ENCODE results near the gene COL18A1. TPM values are rescaled to one million over a fixed set of nuclear protein-coding genes. Genes with fewer than 3 reads are reported as not detected.
A peak's percentile ranks its signal among the peaks of the same experiment; 100 is the strongest.

COL18A1 gene
- total and polyA plus RNA-seq, 4 donors, result 44.9 to 308 (median 232) TPM

GRCh38 chr21:45447821-45448220 is 42.9 kb downstream of the COL18A1 start:
- H3K36me3 ChIP-seq (ENCODE audit: control insufficient read depth in 4 of 4, insufficient read depth in 3 of 4, low read depth in 1 of 4, low read length in 3 of 4), result no peaks in the 10 kb centered on the region
- no peaks in the 10 kb centered on the region for H3K27me3 ChIP-seq (ENCODE audit: control insufficient read depth in 4 of 4, insufficient read depth in 4 of 4, low read length in 3 of 4)
- no peaks in the 10 kb centered on the region for H3K9me3 ChIP-seq (ENCODE audit: control insufficient read depth in 4 of 4, low read length in 3 of 4)
- H3K27ac ChIP-seq (ENCODE audit: low read depth in 1 of 2, low read length in 2 of 2), result peak overlapping the region; percentile 61 to 69
- H3K9ac ChIP-seq (ENCODE audit: low read depth in 1 of 2, low read length in 2 of 2), result peak overlapping the region; percentile 40 to 42
- H3K4me3 ChIP-seq (ENCODE audit: low read depth in 1 of 3, low read length in 3 of 3), result peak overlapping the region; percentile 41 to 81 (median 56)
- no peak for DNase-seq (ENCODE audit: low spot score)
- H3K4me1 ChIP-seq (ENCODE audit: control insufficient read depth in 4 of 4, insufficient read depth in 4 of 4, low read length in 3 of 4), result peaks cover 14 to 51% (median 42%) of the 10 kb centered on the region in 4 donors
- TF ChIP-seq JUND (IDR thresholded peaks at IDR 0.05) (no peak), HNF4A (conservative IDR thresholded peaks at IDR 0.05) (peak in 1 of 2 donors; percentile 19)
- WGBS, result 51% methylated on average over 8 of the region's 8 CpGs

- Histone ChIP-seq H3K4me3 (ENCODE audit: low read depth in 1 of 3, low read length in 3 of 3) (peak overlapping the region; percentile 41 to 81 (median 56)), H3K36me3 (ENCODE audit: control insufficient read depth in 4 of 4, insufficient read depth in 3 of 4, low read depth in 1 of 4, low read length in 3 of 4) (no peaks in the 10 kb centered on the region), H3K9ac (ENCODE audit: low read depth in 1 of 2, low read length in 2 of 2) (peak overlapping the region in 1 of 2 donors; percentile 42), H3K27me3 (ENCODE audit: control insufficient read depth in 4 of 4, insufficient read depth in 4 of 4, low read length in 3 of 4) (no peaks in the 10 kb centered on the region), H3K27ac (ENCODE audit: low read depth in 1 of 2, low read length in 2 of 2) (peak overlapping the region; percentile 61 to 69), H3K4me1 (ENCODE audit: control insufficient read depth in 4 of 4, insufficient read depth in 4 of 4, low read length in 3 of 4) (peaks cover 14 to 56% (median 47%) of the 10 kb centered on the region in 4 donors), H3K9me3 (ENCODE audit: control insufficient read depth in 4 of 4, low read length in 3 of 4) (no peaks in the 10 kb centered on the region)
- no peak for DNase-seq (ENCODE audit: low spot score)
- no peak for TF ChIP-seq ATF3 (IDR thresholded peaks at IDR 0.05)
- no peak for TF ChIP-seq CTCF (IDR thresholded peaks at IDR 0.05; ENCODE audit: low read depth, low read length, missing input control)
- peak in 1 of 2 donors; percentile 83 for TF ChIP-seq HNF4A (conservative IDR thresholded peaks at IDR 0.05)
- peak in 1 of 2 donors; percentile 40 for TF ChIP-seq JUND (IDR thresholded peaks at IDR 0.05)
- TF ChIP-seq YY1 (IDR thresholded peaks at IDR 0.05), result no peak
- no peak for TF ChIP-seq GABPA (IDR thresholded peaks at IDR 0.05 in 1 of 2, conservative IDR thresholded peaks at IDR 0.05 in 1 of 2)
- TF ChIP-seq RAD21 (IDR thresholded peaks at IDR 0.05), result no peak
- TF ChIP-seq REST (IDR thresholded peaks at IDR 0.05), result peak; percentile 32
- TF ChIP-seq EGR1 (IDR thresholded peaks at IDR 0.05; ENCODE audit: low read depth in 2 of 2), result no peak
- TF ChIP-seq FOXA2 (IDR thresholded peaks at IDR 0.05), result no peak
- no peak for TF ChIP-seq SP1 (IDR thresholded peaks at IDR 0.05)
- TF ChIP-seq RXRA (IDR thresholded peaks at IDR 0.05), result no peak
- TF ChIP-seq HNF4G (IDR thresholded peaks at IDR 0.05), result no peak
- 58% methylated on average over 20 of the region's 20 CpGs for WGBS
Observed at GRCh38 chr21:45448283-45448809, 43.4 kb downstream of the COL18A1 start.

Measured in liver (tissue), 9 donors.